H1 (cell line): ENCODE data around the gene ATG16L1. TPM values are rescaled to one million over a fixed set of nuclear protein-coding genes. Genes with fewer than 3 reads are reported as not detected.

Experiments used
- NRF1 ChIP-seq: IDR thresholded peaks from 2 replicates; pipeline ENCODE4 v1.6.1; 2011; ENCODE audit warnings: mild to moderate bottlenecking, low read depth, low read length, improper control_type of control experiment
- RFX5 ChIP-seq: IDR thresholded peaks from 2 replicates; pipeline ENCODE4 v1.6.1; 2011; ENCODE audit warnings: low read depth, low read length, improper control_type of control experiment, borderline replicate concordance
- TAF1 ChIP-seq: IDR thresholded peaks from 2 replicates; pipeline ENCODE4 v1.6.1; 2011; ENCODE audit warnings: mild to moderate bottlenecking, low read depth, low read length
- polyA plus RNA-seq, 7 experiments: library from polyadenylated mRNA; depleted of rRNA in 3 of 7; stranded (reverse) in 5 of 7; unstranded in 2 of 7; fragments of >200 nt in 5 of 7; fragments of 200-250 nt in 2 of 7; gene quantifications; 1 replicate in 5 of 7; 2 replicates in 1 of 7; 4 replicates in 1 of 7; pipeline versions ENCODE4 v1.2.1 to v1.2.3, GENCODE V29; 2011 to 2013; ENCODE audit warnings: missing spikeins in 2 of 7, mixed read lengths in 2 of 7
- total RNA-seq: library from RNA; stranded (reverse); fragmentation: NEBNext Ultra II Directional; extraction: Animal tissue kit (Norgen Biotek cat#: 25700); gene quantifications from 2 replicates; pipeline ENCODE4 v1.2.1, GENCODE V29; 2021
- TF ChIP-seq, protein P1 (sequence below): fragments of 300-600 bp; sonication (generic); IDR thresholded peaks from 2 replicates; pipeline ENCODE4 v1.7.1; 2012; ENCODE audit warnings: low read length, moderate library complexity, mild to moderate bottlenecking, inconsistent platforms; ENCODE audit not compliant: insufficient replicate concordance

Gene ATG16L1
- total and polyA plus RNA-seq, 2 of the 8 experiments (the other 6 are each of a cell fraction or from before 2014, with no cell fraction given): 18.3 to 31.0 TPM

DNA sequence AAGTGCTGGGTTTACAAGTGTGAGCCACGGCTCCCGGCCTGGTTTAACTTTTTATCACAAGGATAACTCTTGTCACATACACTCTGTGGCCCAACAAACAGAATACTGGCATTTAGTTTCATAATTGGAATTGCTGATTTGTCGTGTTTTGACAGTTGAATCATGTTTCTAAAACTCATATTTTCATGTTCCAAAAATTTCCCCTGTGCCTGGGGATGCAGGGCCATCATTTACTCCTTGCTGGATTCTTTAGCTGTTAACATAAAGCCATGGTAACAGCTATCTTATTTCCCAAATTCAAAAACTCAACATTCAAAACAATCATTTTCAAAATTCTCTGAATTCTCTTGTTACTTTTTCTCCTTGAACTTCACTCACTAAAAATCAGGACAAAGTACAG, 16.5 kb upstream of the ATG16L1 start (continued):
- TF ChIP-seq, protein P1, sequence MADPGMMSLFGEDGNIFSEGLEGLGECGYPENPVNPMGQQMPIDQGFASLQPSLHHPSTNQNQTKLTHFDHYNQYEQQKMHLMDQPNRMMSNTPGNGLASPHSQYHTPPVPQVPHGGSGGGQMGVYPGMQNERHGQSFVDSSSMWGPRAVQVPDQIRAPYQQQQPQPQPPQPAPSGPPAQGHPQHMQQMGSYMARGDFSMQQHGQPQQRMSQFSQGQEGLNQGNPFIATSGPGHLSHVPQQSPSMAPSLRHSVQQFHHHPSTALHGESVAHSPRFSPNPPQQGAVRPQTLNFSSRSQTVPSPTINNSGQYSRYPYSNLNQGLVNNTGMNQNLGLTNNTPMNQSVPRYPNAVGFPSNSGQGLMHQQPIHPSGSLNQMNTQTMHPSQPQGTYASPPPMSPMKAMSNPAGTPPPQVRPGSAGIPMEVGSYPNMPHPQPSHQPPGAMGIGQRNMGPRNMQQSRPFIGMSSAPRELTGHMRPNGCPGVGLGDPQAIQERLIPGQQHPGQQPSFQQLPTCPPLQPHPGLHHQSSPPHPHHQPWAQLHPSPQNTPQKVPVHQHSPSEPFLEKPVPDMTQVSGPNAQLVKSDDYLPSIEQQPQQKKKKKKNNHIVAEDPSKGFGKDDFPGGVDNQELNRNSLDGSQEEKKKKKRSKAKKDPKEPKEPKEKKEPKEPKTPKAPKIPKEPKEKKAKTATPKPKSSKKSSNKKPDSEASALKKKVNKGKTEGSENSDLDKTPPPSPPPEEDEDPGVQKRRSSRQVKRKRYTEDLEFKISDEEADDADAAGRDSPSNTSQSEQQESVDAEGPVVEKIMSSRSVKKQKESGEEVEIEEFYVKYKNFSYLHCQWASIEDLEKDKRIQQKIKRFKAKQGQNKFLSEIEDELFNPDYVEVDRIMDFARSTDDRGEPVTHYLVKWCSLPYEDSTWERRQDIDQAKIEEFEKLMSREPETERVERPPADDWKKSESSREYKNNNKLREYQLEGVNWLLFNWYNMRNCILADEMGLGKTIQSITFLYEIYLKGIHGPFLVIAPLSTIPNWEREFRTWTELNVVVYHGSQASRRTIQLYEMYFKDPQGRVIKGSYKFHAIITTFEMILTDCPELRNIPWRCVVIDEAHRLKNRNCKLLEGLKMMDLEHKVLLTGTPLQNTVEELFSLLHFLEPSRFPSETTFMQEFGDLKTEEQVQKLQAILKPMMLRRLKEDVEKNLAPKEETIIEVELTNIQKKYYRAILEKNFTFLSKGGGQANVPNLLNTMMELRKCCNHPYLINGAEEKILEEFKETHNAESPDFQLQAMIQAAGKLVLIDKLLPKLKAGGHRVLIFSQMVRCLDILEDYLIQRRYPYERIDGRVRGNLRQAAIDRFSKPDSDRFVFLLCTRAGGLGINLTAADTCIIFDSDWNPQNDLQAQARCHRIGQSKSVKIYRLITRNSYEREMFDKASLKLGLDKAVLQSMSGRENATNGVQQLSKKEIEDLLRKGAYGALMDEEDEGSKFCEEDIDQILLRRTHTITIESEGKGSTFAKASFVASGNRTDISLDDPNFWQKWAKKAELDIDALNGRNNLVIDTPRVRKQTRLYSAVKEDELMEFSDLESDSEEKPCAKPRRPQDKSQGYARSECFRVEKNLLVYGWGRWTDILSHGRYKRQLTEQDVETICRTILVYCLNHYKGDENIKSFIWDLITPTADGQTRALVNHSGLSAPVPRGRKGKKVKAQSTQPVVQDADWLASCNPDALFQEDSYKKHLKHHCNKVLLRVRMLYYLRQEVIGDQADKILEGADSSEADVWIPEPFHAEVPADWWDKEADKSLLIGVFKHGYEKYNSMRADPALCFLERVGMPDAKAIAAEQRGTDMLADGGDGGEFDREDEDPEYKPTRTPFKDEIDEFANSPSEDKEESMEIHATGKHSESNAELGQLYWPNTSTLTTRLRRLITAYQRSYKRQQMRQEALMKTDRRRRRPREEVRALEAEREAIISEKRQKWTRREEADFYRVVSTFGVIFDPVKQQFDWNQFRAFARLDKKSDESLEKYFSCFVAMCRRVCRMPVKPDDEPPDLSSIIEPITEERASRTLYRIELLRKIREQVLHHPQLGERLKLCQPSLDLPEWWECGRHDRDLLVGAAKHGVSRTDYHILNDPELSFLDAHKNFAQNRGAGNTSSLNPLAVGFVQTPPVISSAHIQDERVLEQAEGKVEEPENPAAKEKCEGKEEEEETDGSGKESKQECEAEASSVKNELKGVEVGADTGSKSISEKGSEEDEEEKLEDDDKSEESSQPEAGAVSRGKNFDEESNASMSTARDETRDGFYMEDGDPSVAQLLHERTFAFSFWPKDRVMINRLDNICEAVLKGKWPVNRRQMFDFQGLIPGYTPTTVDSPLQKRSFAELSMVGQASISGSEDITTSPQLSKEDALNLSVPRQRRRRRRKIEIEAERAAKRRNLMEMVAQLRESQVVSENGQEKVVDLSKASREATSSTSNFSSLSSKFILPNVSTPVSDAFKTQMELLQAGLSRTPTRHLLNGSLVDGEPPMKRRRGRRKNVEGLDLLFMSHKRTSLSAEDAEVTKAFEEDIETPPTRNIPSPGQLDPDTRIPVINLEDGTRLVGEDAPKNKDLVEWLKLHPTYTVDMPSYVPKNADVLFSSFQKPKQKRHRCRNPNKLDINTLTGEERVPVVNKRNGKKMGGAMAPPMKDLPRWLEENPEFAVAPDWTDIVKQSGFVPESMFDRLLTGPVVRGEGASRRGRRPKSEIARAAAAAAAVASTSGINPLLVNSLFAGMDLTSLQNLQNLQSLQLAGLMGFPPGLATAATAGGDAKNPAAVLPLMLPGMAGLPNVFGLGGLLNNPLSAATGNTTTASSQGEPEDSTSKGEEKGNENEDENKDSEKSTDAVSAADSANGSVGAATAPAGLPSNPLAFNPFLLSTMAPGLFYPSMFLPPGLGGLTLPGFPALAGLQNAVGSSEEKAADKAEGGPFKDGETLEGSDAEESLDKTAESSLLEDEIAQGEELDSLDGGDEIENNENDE: no peak
- TF ChIP-seq TAF1: no peak
- TF ChIP-seq NRF1: no peak
- TF ChIP-seq RFX5: no peak
